ENCODE measurements around the gene TRPC4AP. TPM values are rescaled to one million over a fixed set of nuclear protein-coding genes. Genes with fewer than 3 reads are reported as not detected.

The TRPC4AP gene
- total RNA-seq, 1 donor from 2014 or later: 54.1 TPM

DNA sequence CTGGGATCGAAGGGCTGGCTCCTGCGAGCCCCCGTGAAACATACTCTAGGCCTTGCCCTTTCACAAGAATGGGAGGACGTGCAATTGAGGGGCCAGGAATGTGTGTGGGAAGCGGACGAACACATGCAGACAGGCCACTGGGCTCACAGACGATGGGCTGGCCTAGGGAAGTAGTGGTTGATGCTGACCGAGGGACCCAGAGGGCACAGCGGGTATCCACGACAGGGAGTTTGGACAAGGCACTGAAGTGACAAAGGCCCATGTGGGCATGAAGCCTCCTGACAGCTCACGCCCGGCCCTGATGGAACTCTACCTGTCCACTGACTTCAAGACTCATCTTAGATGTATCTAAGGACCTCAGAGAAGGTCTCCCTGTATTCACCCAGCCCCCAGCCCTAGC, 84.7 kb downstream of the TRPC4AP start:
- TF ChIP-seq, protein P1, sequence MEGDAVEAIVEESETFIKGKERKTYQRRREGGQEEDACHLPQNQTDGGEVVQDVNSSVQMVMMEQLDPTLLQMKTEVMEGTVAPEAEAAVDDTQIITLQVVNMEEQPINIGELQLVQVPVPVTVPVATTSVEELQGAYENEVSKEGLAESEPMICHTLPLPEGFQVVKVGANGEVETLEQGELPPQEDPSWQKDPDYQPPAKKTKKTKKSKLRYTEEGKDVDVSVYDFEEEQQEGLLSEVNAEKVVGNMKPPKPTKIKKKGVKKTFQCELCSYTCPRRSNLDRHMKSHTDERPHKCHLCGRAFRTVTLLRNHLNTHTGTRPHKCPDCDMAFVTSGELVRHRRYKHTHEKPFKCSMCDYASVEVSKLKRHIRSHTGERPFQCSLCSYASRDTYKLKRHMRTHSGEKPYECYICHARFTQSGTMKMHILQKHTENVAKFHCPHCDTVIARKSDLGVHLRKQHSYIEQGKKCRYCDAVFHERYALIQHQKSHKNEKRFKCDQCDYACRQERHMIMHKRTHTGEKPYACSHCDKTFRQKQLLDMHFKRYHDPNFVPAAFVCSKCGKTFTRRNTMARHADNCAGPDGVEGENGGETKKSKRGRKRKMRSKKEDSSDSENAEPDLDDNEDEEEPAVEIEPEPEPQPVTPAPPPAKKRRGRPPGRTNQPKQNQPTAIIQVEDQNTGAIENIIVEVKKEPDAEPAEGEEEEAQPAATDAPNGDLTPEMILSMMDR (IDR thresholded peaks at IDR 0.05): no peak
- peak in 1 of 2 donors; percentile 50 for DNase-seq (ENCODE audit: low spot score in 2 of 2)
- intact Hi-C loops (cut with DNase I): no loop called here
- no peak overlapping the region for H3K4me3 ChIP-seq
- H3K27me3 ChIP-seq: no peaks in the 10 kb centered on the region
- H3K27ac ChIP-seq: peak overlapping the region; percentile 60 to 80
- no peaks in the 10 kb centered on the region for H3K9me3 ChIP-seq
- peaks cover 4 to 15% of the 10 kb centered on the region in 2 donors for H3K4me1 ChIP-seq
- H3K36me3 ChIP-seq: peaks cover 93 to 98% of the 10 kb centered on the region in 2 donors

DNA sequence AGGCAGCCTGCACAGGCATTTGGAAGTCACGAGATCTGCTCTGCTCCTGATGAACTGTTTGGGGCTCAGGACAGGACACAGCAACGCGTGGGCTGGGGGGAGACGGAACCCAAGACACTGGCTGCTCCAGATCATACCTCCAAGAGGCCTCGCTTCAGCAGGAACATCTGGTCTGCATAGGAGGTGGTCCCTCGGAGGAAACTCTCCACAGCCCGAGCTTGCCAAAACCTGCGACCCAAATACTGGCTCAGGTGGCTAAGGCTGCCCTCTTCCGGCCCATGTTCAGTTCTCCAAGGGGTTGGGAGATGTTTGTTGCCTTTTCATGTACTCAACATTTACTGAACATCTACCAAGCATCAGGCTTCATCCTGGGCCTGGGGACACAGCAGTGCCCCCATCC, 85.2 kb downstream of the TRPC4AP start:
- no peaks in the 10 kb centered on the region for H3K27me3 ChIP-seq
- TF ChIP-seq, protein P1 (IDR thresholded peaks at IDR 0.05): no peak
- DNase-seq (ENCODE audit: low spot score in 2 of 2): peak in 1 of 2 donors; percentile 41
- H3K27ac ChIP-seq: peak overlapping the region; percentile 60 to 80
- intact Hi-C loops (cut with DNase I): no loop called here
- peaks cover 4 to 15% of the 10 kb centered on the region in 2 donors for H3K4me1 ChIP-seq
- H3K4me3 ChIP-seq: no peak overlapping the region
- no peaks in the 10 kb centered on the region for H3K9me3 ChIP-seq
- peaks cover 93 to 98% of the 10 kb centered on the region in 2 donors for H3K36me3 ChIP-seq

DNA sequence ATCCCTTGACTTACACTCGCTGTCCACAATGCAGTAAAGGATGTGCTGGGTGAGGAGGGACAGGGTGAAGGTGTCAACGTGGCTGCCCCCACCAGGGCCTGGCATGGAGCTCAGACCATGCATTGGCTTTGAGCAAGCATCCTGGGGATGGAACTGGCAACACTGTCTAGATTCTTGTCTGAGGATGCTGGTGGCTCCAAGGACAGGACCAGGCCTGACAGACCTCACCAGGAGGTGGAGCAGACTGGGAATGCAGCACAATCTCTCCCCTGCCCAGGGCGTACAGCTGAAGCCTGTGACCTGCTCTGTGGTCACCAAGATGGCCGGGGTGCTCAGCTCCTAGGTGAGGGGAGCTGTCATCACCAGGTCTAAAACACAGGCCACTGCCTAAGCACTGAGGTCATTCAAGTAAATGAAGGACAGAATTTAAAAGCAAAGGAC, 86.1 kb downstream of the TRPC4AP start:
- peaks cover 4 to 12% of the 10 kb centered on the region in 2 donors for H3K4me1 ChIP-seq
- no peak overlapping the region for H3K27ac ChIP-seq
- intact Hi-C loops (cut with DNase I): no loop called here
- H3K4me3 ChIP-seq: no peak overlapping the region
- DNase-seq (ENCODE audit: low spot score in 2 of 2): peak in 1 of 2 donors; percentile 31
- TF ChIP-seq, protein P1 (IDR thresholded peaks at IDR 0.05): no peak
- H3K36me3 ChIP-seq: peaks cover 93 to 98% of the 10 kb centered on the region in 2 donors
- H3K27me3 ChIP-seq: no peaks in the 10 kb centered on the region
- H3K9me3 ChIP-seq: no peaks in the 10 kb centered on the region

DNA sequence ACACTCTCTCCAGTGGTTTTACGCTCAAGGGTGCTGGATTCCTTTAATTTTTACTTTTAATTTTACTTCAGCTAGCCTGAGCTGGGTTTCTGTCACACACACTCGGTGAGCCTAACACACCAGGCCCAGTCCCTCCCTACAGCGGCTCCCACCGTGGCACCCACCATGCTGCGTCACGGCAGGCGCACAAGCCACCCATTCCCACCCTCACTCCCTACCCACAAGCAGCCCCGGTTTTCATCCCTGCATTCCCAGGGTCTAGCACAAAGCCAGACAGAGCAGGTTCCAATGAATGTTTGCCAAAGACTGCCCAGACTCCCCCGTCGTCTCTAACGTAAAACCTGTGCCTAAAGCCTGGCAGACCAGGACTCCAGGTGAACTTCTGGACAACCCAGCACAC, 86.6 kb downstream of the TRPC4AP start:
- Histone ChIP-seq H3K9me3 (no peaks in the 10 kb centered on the region), H3K27ac (no peak overlapping the region), H3K4me1 (peaks cover 4 to 12% of the 10 kb centered on the region in 2 donors), H3K36me3 (peaks cover 94 to 98% of the 10 kb centered on the region in 2 donors), H3K27me3 (no peaks in the 10 kb centered on the region), H3K4me3 (no peak overlapping the region)
- intact Hi-C loops (cut with DNase I): no loop called here
- TF ChIP-seq, protein P1 (IDR thresholded peaks at IDR 0.05): no peak
- no peak for DNase-seq (ENCODE audit: low spot score in 2 of 2)

DNA sequence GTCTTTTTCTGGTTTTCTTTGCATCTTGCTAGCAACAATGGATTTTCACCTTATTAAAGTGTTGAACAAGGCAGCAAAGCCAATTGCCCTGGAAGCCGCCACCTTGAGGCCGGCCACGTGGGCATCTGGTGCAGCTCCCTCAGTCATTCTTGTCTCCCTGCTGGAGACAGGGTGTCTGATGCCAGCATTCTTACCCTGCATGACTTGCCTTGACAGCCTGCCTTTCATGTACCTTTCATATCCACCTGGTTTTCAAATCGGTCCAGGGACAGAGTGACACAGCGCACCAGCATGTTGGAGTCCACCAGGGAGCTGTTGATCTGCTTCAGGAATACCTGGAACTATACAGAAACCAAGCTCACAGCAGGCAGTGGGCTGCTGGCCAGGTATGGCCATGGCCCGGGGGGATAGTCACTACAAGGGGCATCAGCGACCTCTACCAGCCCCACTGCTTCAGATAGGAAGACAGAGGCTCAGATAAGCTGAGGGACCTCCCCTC, 87.1 kb downstream of the TRPC4AP start:
- H3K4me1 ChIP-seq: peaks cover 4 to 12% of the 10 kb centered on the region in 2 donors
- peaks cover 94 to 98% of the 10 kb centered on the region in 2 donors for H3K36me3 ChIP-seq
- intact Hi-C loops (cut with DNase I): no loop called here
- no peaks in the 10 kb centered on the region for H3K27me3 ChIP-seq
- H3K9me3 ChIP-seq: no peaks in the 10 kb centered on the region
- DNase-seq (ENCODE audit: low spot score in 2 of 2): no peak
- TF ChIP-seq, protein P1 (IDR thresholded peaks at IDR 0.05): no peak
- no peak overlapping the region for H3K27ac ChIP-seq
- no peak overlapping the region for H3K4me3 ChIP-seq

All from ascending aorta (tissue), 2 donors.